Endothelial cell (in vitro differentiated cells): ENCODE results near the gene SLC26A1. TPM values are rescaled to one million over a fixed set of nuclear protein-coding genes. Genes with fewer than 3 reads are reported as not detected.

ENCODE experiments used
- DNase-seq: peaks from one replicate; pipeline ENCODE4 v3.0.0; 2021; ENCODE audit warnings: low spot score
- H3K27ac Mint-ChIP-seq: one replicate; pipeline ENCODE4 v1.8.0; 2021; ENCODE audit warnings: mixed read lengths, inconsistent platforms; ENCODE audit not compliant: unreplicated experiment
- H3K27me3 Mint-ChIP-seq: one replicate; pipeline ENCODE4 v1.8.0; 2021; ENCODE audit warnings: mild to moderate bottlenecking, moderate library complexity, mixed read lengths, inconsistent platforms; ENCODE audit not compliant: unreplicated experiment
- H3K36me3 Mint-ChIP-seq: one replicate; pipeline ENCODE4 v1.8.0; 2021; ENCODE audit warnings: mild to moderate bottlenecking, low read depth, mixed read lengths, inconsistent platforms; ENCODE audit not compliant: unreplicated experiment
- H3K4me1 Mint-ChIP-seq: one replicate; pipeline ENCODE4 v1.8.0; 2021; ENCODE audit warnings: mild to moderate bottlenecking, mixed read lengths, inconsistent platforms; ENCODE audit not compliant: unreplicated experiment
- H3K4me3 Mint-ChIP-seq: one replicate; pipeline ENCODE4 v1.8.0; 2021; ENCODE audit warnings: mild to moderate bottlenecking, mixed read lengths, inconsistent platforms; ENCODE audit not compliant: unreplicated experiment
- H3K9me3 Mint-ChIP-seq: one replicate; pipeline ENCODE4 v1.8.0; 2021; ENCODE audit warnings: mixed read lengths, inconsistent platforms; ENCODE audit not compliant: unreplicated experiment
- CTCF ChIP-seq: fragments of 200-600 bp; sonication (generic); IDR thresholded peaks from one replicate; pipeline ENCODE4 v1.5.0; 2021; ENCODE audit warnings: antibody characterized with exemption; ENCODE audit not compliant: unreplicated experiment
- total RNA-seq: library from RNA; stranded (reverse); fragmentation: NEBNext Ultra II Directional; extraction: Animal tissue kit (Norgen Biotek cat#: 25700); gene quantifications from one replicate; pipeline ENCODE4 v1.2.1, GENCODE V29; 2021; ENCODE audit not compliant: unreplicated experiment

Gene SLC26A1
- total RNA-seq, 1 donor from 2014 or later, result not detected

- Mint-ChIP-seq H3K4me3 (no peak overlapping the region), H3K9me3 (no peaks in the 10 kb centered on the region), H3K27me3 (peaks cover 17% of the 10 kb centered on the region), H3K4me1 (no peaks in the 10 kb centered on the region), H3K27ac (no peak overlapping the region), H3K36me3 (peaks cover 3% of the 10 kb centered on the region)
- no peak for TF ChIP-seq CTCF
- no peak for DNase-seq
Measured at GRCh38 chr4:965048-965765, 28.0 kb downstream of the SLC26A1 start.

GRCh38 chr4:964346-965025 lies 28.7 kb downstream of the SLC26A1 start:
- no peak for TF ChIP-seq CTCF
- no peak for DNase-seq
- Mint-ChIP-seq H3K36me3 (peaks cover 3% of the 10 kb centered on the region), H3K4me1 (no peaks in the 10 kb centered on the region), H3K4me3 (no peak overlapping the region), H3K27me3 (peaks cover 13% of the 10 kb centered on the region), H3K9me3 (no peaks in the 10 kb centered on the region), H3K27ac (no peak overlapping the region)

GRCh38 chr4:963276-964225 lies 29.7 kb downstream of the SLC26A1 start:
- Mint-ChIP-seq H3K4me1 (no peaks in the 10 kb centered on the region), H3K27me3 (peaks cover 15% of the 10 kb centered on the region), H3K27ac (no peak overlapping the region), H3K36me3 (peaks cover 7% of the 10 kb centered on the region), H3K4me3 (no peak overlapping the region), H3K9me3 (no peaks in the 10 kb centered on the region)
- DNase-seq, result no peak
- TF ChIP-seq CTCF, result no peak

- Mint-ChIP-seq H3K4me1 (no peaks in the 10 kb centered on the region), H3K9me3 (no peaks in the 10 kb centered on the region), H3K36me3 (peaks cover 8% of the 10 kb centered on the region), H3K27ac (no peak overlapping the region), H3K27me3 (peaks cover 15% of the 10 kb centered on the region), H3K4me3 (no peak overlapping the region)
- no peak for DNase-seq
- TF ChIP-seq CTCF, result no peak
Measured at GRCh38 chr4:962231-963208, 30.7 kb downstream of the SLC26A1 start.
